ENCODE data around the gene TAF6L. TPM values are rescaled to one million over a fixed set of nuclear protein-coding genes. Genes with fewer than 3 reads are reported as not detected.

Gene TAF6L
- total RNA-seq, 1 experiment from 2014 or later: 42.1 TPM

- Mint-ChIP-seq H3K27ac (no peak overlapping the region), H3K27me3 (ENCODE audit: low read depth) (no peaks in the 10 kb centered on the region), H3K36me3 (peaks cover 72% of the 10 kb centered on the region), H3K4me3 (no peak overlapping the region), H3K4me1 (peaks cover 7% of the 10 kb centered on the region), H3K9me3 (no peaks in the 10 kb centered on the region)
- TF ChIP-seq TCF7 (CRISPR knock-in tag; IDR thresholded peaks at IDR 0.05; ENCODE audit: low read depth): no peak
- no peak for TF ChIP-seq RELA (CRISPR knock-in tag; IDR thresholded peaks at IDR 0.05; ENCODE audit: borderline replicate concordance)
- TF ChIP-seq ETV6 (CRISPR knock-in tag; IDR thresholded peaks at IDR 0.05): no peak
- TF ChIP-seq SMAD3 (CRISPR knock-in tag; IDR thresholded peaks at IDR 0.05; ENCODE audit: borderline replicate concordance): no peak
- TF ChIP-seq MXD4 (CRISPR knock-in tag; IDR thresholded peaks at IDR 0.05; ENCODE audit: borderline replicate concordance): no peak
- TF ChIP-seq E2F4 (CRISPR knock-in tag; IDR thresholded peaks at IDR 0.05; ENCODE audit: borderline replicate concordance, low read depth): no peak
- TF ChIP-seq FOXP4 (CRISPR knock-in tag; IDR thresholded peaks at IDR 0.05): no peak
- no peak for TF ChIP-seq CDX4 (CRISPR knock-in tag; IDR thresholded peaks at IDR 0.05; ENCODE audit: borderline replicate concordance)
- TF ChIP-seq ZNF396 (CRISPR knock-in tag; IDR thresholded peaks at IDR 0.05; ENCODE audit: borderline replicate concordance): no peak
- no peak for TF ChIP-seq JUN (CRISPR knock-in tag; IDR thresholded peaks at IDR 0.05)
- TF ChIP-seq RORB (CRISPR knock-in tag; IDR thresholded peaks at IDR 0.05): no peak
- no peak for TF ChIP-seq ZNF671 (CRISPR knock-in tag; IDR thresholded peaks at IDR 0.05)
- TF ChIP-seq IRF1 (CRISPR knock-in tag; IDR thresholded peaks at IDR 0.05): no peak
- TF ChIP-seq AFF4 (CRISPR knock-in tag; IDR thresholded peaks at IDR 0.05; ENCODE audit: borderline replicate concordance): no peak
- no peak for TF ChIP-seq NFYB (CRISPR knock-in tag; conservative IDR thresholded peaks at IDR 0.05; ENCODE audit: low read depth)
- TF ChIP-seq ZNF425 (CRISPR knock-in tag; conservative IDR thresholded peaks at IDR 0.05): no peak
- TF ChIP-seq ARID4B (CRISPR knock-in tag; IDR thresholded peaks at IDR 0.05; ENCODE audit: borderline replicate concordance): no peak
- TF ChIP-seq EMX1 (CRISPR knock-in tag; IDR thresholded peaks at IDR 0.05): no peak
- TF ChIP-seq MYBL2 (CRISPR knock-in tag; IDR thresholded peaks at IDR 0.05): no peak
- no peak for TF ChIP-seq ZBTB21 (CRISPR knock-in tag; IDR thresholded peaks at IDR 0.05; ENCODE audit: borderline replicate concordance)
- POLR2A ChIA-PET: no interaction called here
- DNase-seq (ENCODE audit: low spot score) (no peak), ATAC-seq (no peak)
- CTCF ChIA-PET: no interaction called here
Measured at GRCh38 chr11:62799486-62799885, 28.3 kb downstream of the TAF6L start.

Measured in WTC11 (cell line).